Esophagus muscularis mucosa (tissue), 4 donors: ENCODE measurements around the gene DDX23. TPM values are rescaled to one million over a fixed set of nuclear protein-coding genes. Genes with fewer than 3 reads are reported as not detected.
A peak's percentile ranks its signal among the peaks of the same experiment; 100 is the strongest.

ENCODE experiments used
- DNase-seq: peaks from one replicate; pipeline ENCODE4 v3.0.0-alpha.2; 2017; ENCODE audit errors: extremely low spot score
- H3K27ac ChIP-seq, 4 donors: fragments of 200-600 bp; sonication (generic); replicated peaks in 1 of 4; 1 replicate in 3 of 4; 2 replicates in 1 of 4; pipeline ENCODE4 v1.5.1; 2016 to 2019; ENCODE audit warnings: mild to moderate bottlenecking in 1 of 4
- H3K27me3 ChIP-seq, 4 donors: fragments of 200-600 bp; sonication (generic); one replicate each; pipeline versions ENCODE4 v1.5.1 to v1.6.0; 2016 to 2019
- H3K36me3 ChIP-seq, 4 donors: fragments of 200-600 bp; sonication (generic); one replicate each; pipeline ENCODE4 v1.5.1; 2016 to 2019
- H3K4me1 ChIP-seq, 4 donors: fragments of 200-600 bp; sonication (generic); one replicate each; pipeline ENCODE4 v1.5.1; 2016 to 2019
- H3K4me3 ChIP-seq, 4 donors: fragments of 200-600 bp; sonication (generic); 1 replicate in 2 of 4; 2 replicates in 2 of 4; pipeline ENCODE4 v1.5.1; 2016 to 2019; ENCODE audit warnings: mild to moderate bottlenecking in 4 of 4, moderate library complexity in 1 of 4
- H3K9me3 ChIP-seq, 4 donors: fragments of 200-600 bp; sonication (generic); 1 replicate in 3 of 4; 2 replicates in 1 of 4; pipeline ENCODE4 v1.5.1; 2016 to 2019
- EP300 ChIP-seq: sonication (generic); formaldehyde crosslinking; IDR thresholded peaks from one replicate; pipeline ENCODE4 v1.6.1; 2017; ENCODE audit warnings: antibody characterized with exemption
- POLR2A ChIP-seq: fragments of 450-650 bp; IDR thresholded peaks from one replicate; pipeline ENCODE4 v1.6.1; 2017; ENCODE audit warnings: antibody characterized with exemption, moderate library complexity, mild to moderate bottlenecking, low read depth
- POLR2AphosphoS5 ChIP-seq, 2 donors: sonication (generic); formaldehyde crosslinking; IDR thresholded peaks; one replicate each; pipeline ENCODE4 v1.6.1; 2017; ENCODE audit warnings: antibody characterized with exemption in 2 of 2
- WGBS: methylation state at CpG from one replicate; pipeline ENCODE4 v1.1.5; 2018; 5-methylcytosine and 5-hydroxymethylcytosine counted together
- intact Hi-C: fragments of 100-400 bp; cut with DNase I; formaldehyde crosslinking; loops from one replicate; pipeline ENCODE4 v1.15.1; 2023
- total RNA-seq, 4 donors: library from RNA; depleted of rRNA; stranded (reverse); fragments of >200 nt; gene quantifications; one replicate each; pipeline versions ENCODE4 v1.1.0 to v1.2.1, GENCODE V29; 2016
- TF ChIP-seq, protein P1 (sequence below), 3 experiments: fragments of 200-600 bp in 2 of 3; fragments of 450-650 bp in 1 of 3; sonication (generic) in 2 of 3; IDR thresholded peaks; one replicate each; pipeline ENCODE4 v1.5.1; 2017 to 2019; ENCODE audit warnings: antibody characterized with exemption in 3 of 3, mild to moderate bottlenecking in 2 of 3, moderate library complexity in 1 of 3

The DDX23 gene
- total RNA-seq, 4 donors from 2014 or later: 51.1 to 88.3 (median 74.1) TPM

DNA sequence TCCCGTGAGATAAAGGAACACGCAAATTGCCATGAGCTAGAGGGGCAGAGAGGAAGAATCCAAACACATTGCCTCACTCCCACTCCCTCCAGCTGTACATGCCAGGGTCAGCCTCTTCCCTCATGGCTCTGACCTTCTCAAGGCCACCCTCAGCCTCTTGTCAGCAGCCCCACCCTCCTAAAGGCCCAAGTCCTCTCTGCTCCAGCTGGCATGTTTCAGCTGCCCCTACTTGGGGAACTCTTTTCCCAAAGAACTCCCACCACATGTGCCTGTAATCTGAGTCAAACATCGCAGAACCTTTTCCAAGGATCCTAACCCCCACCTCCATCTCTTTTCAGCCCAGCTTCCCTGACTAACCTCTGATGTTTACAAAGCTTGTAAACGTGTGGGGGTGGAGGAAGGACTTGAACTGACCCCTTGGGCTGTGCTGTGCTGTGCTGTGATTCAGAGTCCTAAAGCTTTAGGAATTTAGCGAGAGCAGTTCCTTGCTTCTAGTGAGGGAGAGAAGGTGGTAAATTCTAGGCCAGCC, 41.0 kb downstream of the DDX23 start:
- H3K4me3 ChIP-seq: no peak overlapping the region
- H3K36me3 ChIP-seq: no peaks in the 10 kb centered on the region
- intact Hi-C loops: no loop called here
- TF ChIP-seq POLR2A: no peak
- TF ChIP-seq, protein P1, sequence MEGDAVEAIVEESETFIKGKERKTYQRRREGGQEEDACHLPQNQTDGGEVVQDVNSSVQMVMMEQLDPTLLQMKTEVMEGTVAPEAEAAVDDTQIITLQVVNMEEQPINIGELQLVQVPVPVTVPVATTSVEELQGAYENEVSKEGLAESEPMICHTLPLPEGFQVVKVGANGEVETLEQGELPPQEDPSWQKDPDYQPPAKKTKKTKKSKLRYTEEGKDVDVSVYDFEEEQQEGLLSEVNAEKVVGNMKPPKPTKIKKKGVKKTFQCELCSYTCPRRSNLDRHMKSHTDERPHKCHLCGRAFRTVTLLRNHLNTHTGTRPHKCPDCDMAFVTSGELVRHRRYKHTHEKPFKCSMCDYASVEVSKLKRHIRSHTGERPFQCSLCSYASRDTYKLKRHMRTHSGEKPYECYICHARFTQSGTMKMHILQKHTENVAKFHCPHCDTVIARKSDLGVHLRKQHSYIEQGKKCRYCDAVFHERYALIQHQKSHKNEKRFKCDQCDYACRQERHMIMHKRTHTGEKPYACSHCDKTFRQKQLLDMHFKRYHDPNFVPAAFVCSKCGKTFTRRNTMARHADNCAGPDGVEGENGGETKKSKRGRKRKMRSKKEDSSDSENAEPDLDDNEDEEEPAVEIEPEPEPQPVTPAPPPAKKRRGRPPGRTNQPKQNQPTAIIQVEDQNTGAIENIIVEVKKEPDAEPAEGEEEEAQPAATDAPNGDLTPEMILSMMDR (IDR thresholded peaks at IDR 0.05): no peak
- no peak for TF ChIP-seq EP300
- TF ChIP-seq POLR2AphosphoS5 (IDR thresholded peaks at IDR 0.05): no peak
- H3K9me3 ChIP-seq: no peaks in the 10 kb centered on the region
- 39% methylated on average over 5 of the region's 5 CpGs for WGBS
- peaks cover 13 to 46% (median 34%) of the 10 kb centered on the region in 4 donors for H3K4me1 ChIP-seq
- no peak for DNase-seq
- H3K27ac ChIP-seq: peak overlapping the region in 3 of 4 donors; percentile 3 to 60 (median 21)
- no peaks in the 10 kb centered on the region for H3K27me3 ChIP-seq

DNA sequence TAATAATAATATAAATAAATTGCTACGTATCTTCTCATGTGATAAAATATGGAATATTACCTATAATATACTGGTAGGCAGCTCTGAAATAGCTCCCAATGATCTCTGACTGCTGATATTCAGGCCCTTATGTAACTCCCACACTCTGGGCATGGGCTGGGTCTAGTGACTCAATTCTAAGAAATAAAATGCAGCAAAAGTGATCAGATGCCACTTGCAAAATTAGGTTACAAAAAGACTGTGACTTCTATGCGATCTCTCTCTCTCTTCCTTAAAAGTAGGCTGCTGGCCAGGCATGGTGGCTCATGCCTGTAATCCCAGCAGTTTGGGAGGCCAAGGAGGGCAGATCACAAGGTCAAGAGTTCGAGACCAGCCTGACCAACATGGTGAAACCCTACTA, 44.0 kb downstream of the DDX23 start:
- Histone ChIP-seq H3K27ac (no peak overlapping the region), H3K36me3 (no peaks in the 10 kb centered on the region), H3K27me3 (no peaks in the 10 kb centered on the region), H3K4me3 (no peak overlapping the region), H3K9me3 (no peaks in the 10 kb centered on the region), H3K4me1 (peaks cover 0 to 23% (median 15%) of the 10 kb centered on the region in 4 donors)
- intact Hi-C loops: no loop called here
- DNase-seq: no peak
- 93% methylated on average over 3 of the region's 3 CpGs for WGBS
- no peak for TF ChIP-seq POLR2AphosphoS5 (IDR thresholded peaks at IDR 0.05)
- no peak for TF ChIP-seq EP300
- no peak for TF ChIP-seq POLR2A
- TF ChIP-seq, protein P1 (IDR thresholded peaks at IDR 0.05): no peak

DNA sequence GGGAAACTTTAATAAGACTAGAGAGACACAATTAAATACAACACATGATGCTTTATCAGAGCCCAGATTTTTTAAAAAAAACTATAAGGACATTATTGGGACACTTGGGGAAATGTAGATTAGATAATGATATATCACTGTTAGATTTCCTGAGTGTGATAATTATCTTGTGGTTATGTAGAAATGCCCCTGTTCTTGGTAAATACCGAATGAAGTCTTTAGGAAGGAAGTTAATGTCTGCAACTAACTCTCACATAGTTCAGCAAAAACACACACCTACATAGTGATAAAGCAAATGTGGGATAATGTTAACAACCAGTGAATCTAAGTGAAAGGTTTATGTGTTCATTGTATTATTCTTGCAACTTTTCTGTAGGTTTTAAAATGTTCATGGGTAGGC, 48.3 kb downstream of the DDX23 start:
- TF ChIP-seq POLR2A (no peak), EP300 (no peak), POLR2AphosphoS5 (IDR thresholded peaks at IDR 0.05) (no peak)
- TF ChIP-seq, protein P1 (IDR thresholded peaks at IDR 0.05): no peak
- Histone ChIP-seq H3K36me3 (no peaks in the 10 kb centered on the region), H3K27ac (no peak overlapping the region), H3K9me3 (no peaks in the 10 kb centered on the region), H3K27me3 (peaks cover 0 to 20% (median 6%) of the 10 kb centered on the region in 4 donors), H3K4me3 (no peak overlapping the region), H3K4me1 (no peaks in the 10 kb centered on the region)
- DNase-seq: no peak
- intact Hi-C loops: no loop called here
- WGBS: 61% methylated on average over 1 of the region's 1 CpG

DNA sequence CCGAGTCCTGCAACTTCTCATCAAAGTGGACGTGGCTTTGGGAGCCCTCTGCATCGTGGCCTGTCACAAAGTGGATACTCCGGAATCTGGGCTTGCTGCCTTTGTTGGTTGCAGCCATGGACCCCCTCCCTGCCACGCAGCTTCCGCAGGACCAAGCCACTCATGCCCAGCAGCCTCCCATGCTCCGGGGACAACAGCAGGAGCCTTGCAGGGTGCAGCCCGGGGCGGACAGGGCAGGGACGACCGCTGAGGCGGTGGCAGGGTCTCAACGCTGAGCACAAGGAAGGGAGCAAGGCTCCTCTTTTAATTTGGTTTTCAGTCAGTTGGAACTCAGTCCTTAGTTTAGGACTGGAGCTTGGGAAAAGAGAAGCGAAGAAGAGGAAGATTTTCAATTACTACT, 51.0 kb downstream of the DDX23 start:
- no peak for DNase-seq
- Histone ChIP-seq H3K4me3 (no peak overlapping the region), H3K27me3 (peaks cover 0 to 20% (median 6%) of the 10 kb centered on the region in 4 donors), H3K9me3 (no peaks in the 10 kb centered on the region), H3K4me1 (peaks cover 0 to 2% (median under 1%) of the 10 kb centered on the region in 4 donors), H3K36me3 (no peaks in the 10 kb centered on the region), H3K27ac (no peak overlapping the region)
- 74% methylated on average over 13 of the region's 14 CpGs for WGBS
- intact Hi-C loops: no loop called here
- TF ChIP-seq EP300 (no peak), POLR2A (no peak)

DNA sequence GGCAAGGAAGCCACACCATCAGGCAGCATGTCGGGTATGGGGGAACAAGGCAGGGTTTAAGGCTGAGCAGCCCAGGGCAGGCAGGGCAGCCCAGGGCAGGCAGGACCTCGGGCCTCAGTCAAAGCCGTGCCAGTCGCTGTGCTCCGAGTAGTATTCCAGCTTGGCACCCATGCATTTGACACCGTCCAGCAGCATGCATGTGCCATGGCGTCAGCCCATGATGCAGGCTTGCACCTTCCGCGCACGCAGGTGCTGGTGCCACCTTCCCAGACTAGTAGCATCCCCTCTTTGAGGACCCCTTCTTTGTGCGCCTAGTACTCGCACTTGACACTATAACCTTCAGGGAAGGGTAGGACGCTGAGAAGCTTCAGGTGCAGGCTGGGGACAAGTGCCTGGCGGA, 51.5 kb downstream of the DDX23 start:
- no peak for DNase-seq
- intact Hi-C loops: no loop called here
- no peaks in the 10 kb centered on the region for H3K36me3 ChIP-seq
- no peak overlapping the region for H3K4me3 ChIP-seq
- peaks cover 3 to 7% (median 5%) of the 10 kb centered on the region in 4 donors for H3K4me1 ChIP-seq
- H3K27me3 ChIP-seq: peaks cover 0 to 20% (median 6%) of the 10 kb centered on the region in 4 donors
- WGBS: 90% methylated on average over 13 of the region's 14 CpGs
- no peaks in the 10 kb centered on the region for H3K9me3 ChIP-seq
- TF ChIP-seq POLR2AphosphoS5 (IDR thresholded peaks at IDR 0.05) (no peak), EP300 (no peak)
- no peak overlapping the region for H3K27ac ChIP-seq

DNA sequence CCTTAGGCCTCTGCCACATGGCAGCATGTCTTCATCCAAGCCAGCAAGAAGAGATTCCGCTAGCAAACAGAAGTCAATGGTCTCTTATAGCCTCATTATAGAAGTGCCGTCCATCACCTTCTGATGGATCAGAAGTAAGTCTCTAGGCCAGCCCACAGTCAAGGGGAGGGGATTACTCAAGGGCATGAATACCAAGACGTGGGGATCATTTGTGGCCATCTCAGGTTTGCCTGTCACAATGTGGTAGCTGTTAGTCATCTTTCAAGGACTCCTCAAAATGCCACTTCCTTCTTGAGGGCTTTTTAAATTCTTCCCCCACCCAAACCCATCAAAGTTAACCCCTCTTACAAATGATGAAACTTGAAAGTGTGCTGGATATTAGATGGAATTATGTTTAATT, 55.0 kb downstream of the DDX23 start:
- H3K9me3 ChIP-seq: no peaks in the 10 kb centered on the region
- TF ChIP-seq EP300 (no peak), POLR2AphosphoS5 (IDR thresholded peaks at IDR 0.05) (no peak), POLR2A (no peak)
- TF ChIP-seq, protein P1 (IDR thresholded peaks at IDR 0.05): no peak
- no peak overlapping the region for H3K27ac ChIP-seq
- no peaks in the 10 kb centered on the region for H3K36me3 ChIP-seq
- H3K4me1 ChIP-seq: peaks cover 4 to 8% (median 7%) of the 10 kb centered on the region in 4 donors
- WGBS: 72% methylated on average over 3 of the region's 3 CpGs
- no peak overlapping the region for H3K4me3 ChIP-seq
- intact Hi-C loops: loop anchor here (1.0 kb wide), 1 partner anchor 44 kb away; no protein-coding TSS in a partner anchor
- no peak for DNase-seq
- H3K27me3 ChIP-seq: peaks cover 0 to 20% (median 6%) of the 10 kb centered on the region in 4 donors
